Endodermal cell (in vitro differentiated cells): Measurements from ENCODE around the gene TTC23. TPM values are rescaled to one million over a fixed set of nuclear protein-coding genes. Genes with fewer than 3 reads are reported as not detected.

Source experiments
- DNase-seq: peaks from one replicate; pipeline ENCODE4 v3.0.0-alpha.2; 2017
- H3K27ac ChIP-seq: 2 replicates; pipeline ENCODE4 v1.5.1; 2013; ENCODE audit warnings: mild to moderate bottlenecking, low read depth, low read length, moderate library complexity
- H3K27me3 ChIP-seq: 2 replicates; pipeline ENCODE4 v1.6.1; 2013; ENCODE audit warnings: mild to moderate bottlenecking, low read length, moderate library complexity; ENCODE audit not compliant: insufficient read depth, control insufficient read depth, poor library complexity, severe bottlenecking
- H3K36me3 ChIP-seq: 2 replicates; pipeline ENCODE4 v1.7.0; 2013; ENCODE audit warnings: mild to moderate bottlenecking, low read length, moderate library complexity; ENCODE audit not compliant: control insufficient read depth, insufficient read depth
- H3K4me1 ChIP-seq: one replicate; pipeline ENCODE4 v1.7.0; 2013; ENCODE audit warnings: low read length; ENCODE audit not compliant: control insufficient read depth, insufficient read depth
- H3K4me3 ChIP-seq: 2 replicates; pipeline ENCODE4 v1.5.1; 2013; ENCODE audit warnings: mild to moderate bottlenecking, low read length, moderate library complexity
- H3K9ac ChIP-seq: 2 replicates; pipeline ENCODE4 v1.6.1; 2013; ENCODE audit warnings: mild to moderate bottlenecking, low read length, moderate library complexity; ENCODE audit not compliant: poor library complexity, severe bottlenecking; ENCODE audit errors: extremely low read depth
- H3K9me3 ChIP-seq: 2 replicates; pipeline ENCODE4 v1.6.1; 2013; ENCODE audit warnings: mild to moderate bottlenecking, low read length, moderate library complexity; ENCODE audit not compliant: control insufficient read depth
- H3K27ac Mint-ChIP-seq: 2 replicates; pipeline ENCODE4 v1.8.0; 2020; ENCODE audit warnings: mixed read lengths
- H3K27me3 Mint-ChIP-seq: 2 replicates; pipeline ENCODE4 v1.8.0; 2021; ENCODE audit warnings: mild to moderate bottlenecking, mixed read lengths; ENCODE audit not compliant: insufficient read depth
- H3K36me3 Mint-ChIP-seq: 2 replicates; pipeline ENCODE4 v1.8.0; 2020; ENCODE audit warnings: low read depth, mixed read lengths
- H3K4me1 Mint-ChIP-seq: 2 replicates; pipeline ENCODE4 v1.8.0; 2020; ENCODE audit warnings: mixed read lengths
- H3K4me3 Mint-ChIP-seq: 2 replicates; pipeline ENCODE4 v1.8.0; 2020; ENCODE audit warnings: mild to moderate bottlenecking, moderate library complexity, mixed read lengths
- H3K9me3 Mint-ChIP-seq: 2 replicates; pipeline ENCODE4 v1.8.0; 2020; ENCODE audit warnings: mild to moderate bottlenecking, mixed read lengths
- CTCF ChIP-seq: fragments of 200-600 bp; sonication (generic); conservative IDR thresholded peaks from 2 replicates; pipeline ENCODE4 v1.5.0; 2021; ENCODE audit warnings: antibody characterized with exemption, mild to moderate bottlenecking
- WGBS, 2 experiments: methylation state at CpG; one replicate each; pipeline versions ENCODE4 v1.1.5 to v1.1.7; 2013; ENCODE audit warnings: missing lambda C conversion rate in 2 of 2, mixed read lengths in 1 of 2; ENCODE audit not compliant: insufficient coverage in 1 of 2, insufficient read length in 1 of 2; 5-methylcytosine and 5-hydroxymethylcytosine counted together
- total RNA-seq, 2 donors: library from RNA; stranded (reverse); fragmentation: NEBNext Ultra II Directional in 1 of 2; extraction: Animal tissue kit (Norgen Biotek cat#: 25700) in 1 of 2; gene quantifications; 2 replicates in 1 of 2; 3 replicates in 1 of 2; pipeline ENCODE4 v1.2.1, GENCODE V29; 2021

The TTC23 gene
- total RNA-seq, 2 donors from 2014 or later = 20.7 to 26.3 TPM

- no peak overlapping the region for H3K4me3 Mint-ChIP-seq
- H3K27me3 Mint-ChIP-seq = no peaks in the 10 kb centered on the region
- H3K9me3 Mint-ChIP-seq = no peaks in the 10 kb centered on the region
- peaks cover 42% of the 10 kb centered on the region for H3K36me3 Mint-ChIP-seq
- H3K27me3 ChIP-seq = no peaks in the 10 kb centered on the region
- H3K4me1 ChIP-seq = peaks cover 14% of the 10 kb centered on the region
- peak; percentile 90 for DNase-seq
- peak overlapping the region; percentile 91 for H3K27ac ChIP-seq
- peak overlapping the region; percentile 88 for H3K27ac Mint-ChIP-seq
- peaks cover 12% of the 10 kb centered on the region for H3K36me3 ChIP-seq
- H3K9me3 ChIP-seq = no peaks in the 10 kb centered on the region
- no peak overlapping the region for H3K4me3 ChIP-seq
- TF ChIP-seq CTCF = no peak
- peaks cover 17% of the 10 kb centered on the region for H3K4me1 Mint-ChIP-seq
- 56 to 63% methylated on average over 16 to 20 of the region's 20 CpGs for whole genome bisulfite sequencing, 2 experiments
- H3K9ac ChIP-seq = peak overlapping the region; percentile 11
Observed at GRCh38 chr15:99123713-99124451, 125.5 kb downstream of the TTC23 start.

- no peak overlapping the region for H3K4me3 ChIP-seq
- H3K27me3 Mint-ChIP-seq = no peaks in the 10 kb centered on the region
- peaks cover 14% of the 10 kb centered on the region for H3K4me1 ChIP-seq
- no peaks in the 10 kb centered on the region for H3K27me3 ChIP-seq
- H3K27ac Mint-ChIP-seq = peak overlapping the region; percentile 88
- TF ChIP-seq CTCF = no peak
- H3K4me1 Mint-ChIP-seq = peaks cover 17% of the 10 kb centered on the region
- H3K27ac ChIP-seq = peak overlapping the region; percentile 91
- H3K9me3 ChIP-seq = no peaks in the 10 kb centered on the region
- DNase-seq = peak; percentile 68
- peak overlapping the region; percentile 11 for H3K9ac ChIP-seq
- H3K36me3 Mint-ChIP-seq = peaks cover 37% of the 10 kb centered on the region
- H3K36me3 ChIP-seq = peaks cover 6% of the 10 kb centered on the region
- H3K4me3 Mint-ChIP-seq = no peak overlapping the region
- no peaks in the 10 kb centered on the region for H3K9me3 Mint-ChIP-seq
- WGBS, 2 experiments = 77 to 87% methylated on average over 12 to 22 of the region's 22 CpGs
Observed at GRCh38 chr15:99122831-99123712, 126.3 kb downstream of the TTC23 start.

GRCh38 chr15:99121691-99122410 lies 127.5 kb downstream of the TTC23 start:
- Histone ChIP-seq H3K27me3 (no peaks in the 10 kb centered on the region), H3K4me3 (no peak overlapping the region), H3K4me1 (peaks cover 14% of the 10 kb centered on the region), H3K27ac (no peak overlapping the region), H3K9ac (no peak overlapping the region), H3K36me3 (no peaks in the 10 kb centered on the region), H3K9me3 (no peaks in the 10 kb centered on the region)
- H3K4me1 Mint-ChIP-seq = peaks cover 17% of the 10 kb centered on the region
- DNase-seq = no peak
- H3K27me3 Mint-ChIP-seq = no peaks in the 10 kb centered on the region
- peaks cover 36% of the 10 kb centered on the region for H3K36me3 Mint-ChIP-seq
- no peak for TF ChIP-seq CTCF
- 95% methylated on average over 7 to 8 of the region's 8 CpGs for WGBS, 2 experiments
- H3K9me3 Mint-ChIP-seq = no peaks in the 10 kb centered on the region
- H3K27ac Mint-ChIP-seq = no peak overlapping the region
- H3K4me3 Mint-ChIP-seq = no peak overlapping the region
